Measurements from ENCODE around the gene LIX1. TPM values are rescaled to one million over a fixed set of nuclear protein-coding genes. Genes with fewer than 3 reads are reported as not detected.
A peak's percentile ranks its signal among the peaks of the same experiment; 100 is the strongest.

The LIX1 gene
- total and polyA plus RNA-seq, 2 of the 13 experiments (the other 11 are each of a cell fraction or from before 2014, with no cell fraction given), result not detected

DNA sequence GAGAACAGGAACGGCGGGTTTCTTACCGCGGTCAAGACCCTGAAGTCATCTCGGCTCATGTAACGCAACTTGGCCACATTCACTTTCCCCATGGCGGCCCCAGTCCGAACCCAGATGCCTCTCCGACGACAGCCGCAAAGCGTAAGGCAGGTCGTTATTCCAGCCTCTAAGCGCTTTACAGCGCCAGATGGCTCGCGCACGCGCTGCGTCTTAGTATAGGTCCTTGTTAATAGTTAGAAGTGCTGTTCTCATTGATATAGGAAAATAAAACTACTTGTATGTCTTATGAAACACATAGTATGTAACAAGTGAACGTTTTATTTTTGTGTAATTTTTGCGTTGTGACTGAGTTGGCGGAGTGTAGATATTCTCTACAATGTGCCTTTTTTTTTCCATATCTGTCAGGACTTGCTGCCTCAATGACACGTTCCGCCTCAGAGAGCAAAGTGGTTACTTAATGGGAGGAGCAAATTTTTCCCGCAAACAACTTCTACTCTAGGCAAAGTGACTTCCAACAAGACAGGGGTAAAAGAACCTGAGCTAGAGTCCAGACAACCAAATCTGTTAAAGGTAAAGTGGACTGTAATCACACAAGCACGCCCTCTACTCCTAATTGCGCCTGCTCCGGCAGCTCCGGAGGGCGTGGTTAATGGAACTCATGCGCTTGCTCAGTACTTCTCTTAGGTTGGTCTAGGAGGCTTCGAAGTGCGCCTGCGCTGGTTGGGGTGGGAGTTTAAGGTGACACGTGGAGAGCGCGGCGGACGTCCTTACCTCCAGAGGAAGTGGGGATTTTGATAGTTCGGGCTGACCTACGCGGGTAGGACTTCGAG lies 40.9 kb upstream of the LIX1 start, which contains the start of gene RIOK2 (continued):
- TF ChIP-seq ZNF772 (CRISPR knock-in tag; IDR thresholded peaks at IDR 0.05) (peak; percentile 63; the same call in 1 of the 2 replicates), HNRNPK (IDR thresholded peaks at IDR 0.05; ENCODE audit: low read depth, low read length, poor library complexity, severe bottlenecking) (no peak), ZNF383 (CRISPR knock-in tag; IDR thresholded peaks at IDR 0.05; ENCODE audit: borderline replicate concordance) (no peak), ZFP36L2 (CRISPR knock-in tag; IDR thresholded peaks at IDR 0.05) (no peak), KMT2B (CRISPR knock-in tag; IDR thresholded peaks at IDR 0.05) (peak; percentile 59), GATAD1 (CRISPR knock-in tag; IDR thresholded peaks at IDR 0.05) (peak; percentile 85), RARG (CRISPR knock-in tag; IDR thresholded peaks at IDR 0.05; ENCODE audit: low read depth) (no peak), MXI1 (IDR thresholded peaks at IDR 0.05; ENCODE audit: borderline replicate concordance, low read depth, low read length) (peak; percentile 89; the same call in 1 of the 3 replicates), ZFYVE20 (CRISPR knock-in tag; IDR thresholded peaks at IDR 0.05; ENCODE audit: borderline replicate concordance, low read depth) (no peak), ZNF766 (CRISPR knock-in tag; IDR thresholded peaks at IDR 0.05; ENCODE audit: borderline replicate concordance) (peak; percentile 97), CREM (IDR thresholded peaks at IDR 0.05) (peak; percentile 78), CREM (CRISPR knock-in tag; IDR thresholded peaks at IDR 0.05) (no peak), XRCC5 (optimal IDR thresholded peaks at IDR 0.05; ENCODE audit: low read length) (no peak), ZNF136 (CRISPR knock-in tag; IDR thresholded peaks at IDR 0.05; ENCODE audit: low read depth) (no peak), ZNF720 (CRISPR knock-in tag; IDR thresholded peaks at IDR 0.05) (no peak), PAF1 (CRISPR knock-in tag; IDR thresholded peaks at IDR 0.05) (no peak)
- TF ChIP-seq, protein P1, sequence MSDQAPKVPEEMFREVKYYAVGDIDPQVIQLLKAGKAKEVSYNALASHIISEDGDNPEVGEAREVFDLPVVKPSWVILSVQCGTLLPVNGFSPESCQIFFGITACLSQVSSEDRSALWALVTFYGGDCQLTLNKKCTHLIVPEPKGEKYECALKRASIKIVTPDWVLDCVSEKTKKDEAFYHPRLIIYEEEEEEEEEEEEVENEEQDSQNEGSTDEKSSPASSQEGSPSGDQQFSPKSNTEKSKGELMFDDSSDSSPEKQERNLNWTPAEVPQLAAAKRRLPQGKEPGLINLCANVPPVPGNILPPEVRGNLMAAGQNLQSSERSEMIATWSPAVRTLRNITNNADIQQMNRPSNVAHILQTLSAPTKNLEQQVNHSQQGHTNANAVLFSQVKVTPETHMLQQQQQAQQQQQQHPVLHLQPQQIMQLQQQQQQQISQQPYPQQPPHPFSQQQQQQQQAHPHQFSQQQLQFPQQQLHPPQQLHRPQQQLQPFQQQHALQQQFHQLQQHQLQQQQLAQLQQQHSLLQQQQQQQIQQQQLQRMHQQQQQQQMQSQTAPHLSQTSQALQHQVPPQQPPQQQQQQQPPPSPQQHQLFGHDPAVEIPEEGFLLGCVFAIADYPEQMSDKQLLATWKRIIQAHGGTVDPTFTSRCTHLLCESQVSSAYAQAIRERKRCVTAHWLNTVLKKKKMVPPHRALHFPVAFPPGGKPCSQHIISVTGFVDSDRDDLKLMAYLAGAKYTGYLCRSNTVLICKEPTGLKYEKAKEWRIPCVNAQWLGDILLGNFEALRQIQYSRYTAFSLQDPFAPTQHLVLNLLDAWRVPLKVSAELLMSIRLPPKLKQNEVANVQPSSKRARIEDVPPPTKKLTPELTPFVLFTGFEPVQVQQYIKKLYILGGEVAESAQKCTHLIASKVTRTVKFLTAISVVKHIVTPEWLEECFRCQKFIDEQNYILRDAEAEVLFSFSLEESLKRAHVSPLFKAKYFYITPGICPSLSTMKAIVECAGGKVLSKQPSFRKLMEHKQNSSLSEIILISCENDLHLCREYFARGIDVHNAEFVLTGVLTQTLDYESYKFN (CRISPR knock-in tag; conservative IDR thresholded peaks at IDR 0.05), result no peak; the same call in none of the 2 replicates
- TF ChIP-seq, protein P2, sequence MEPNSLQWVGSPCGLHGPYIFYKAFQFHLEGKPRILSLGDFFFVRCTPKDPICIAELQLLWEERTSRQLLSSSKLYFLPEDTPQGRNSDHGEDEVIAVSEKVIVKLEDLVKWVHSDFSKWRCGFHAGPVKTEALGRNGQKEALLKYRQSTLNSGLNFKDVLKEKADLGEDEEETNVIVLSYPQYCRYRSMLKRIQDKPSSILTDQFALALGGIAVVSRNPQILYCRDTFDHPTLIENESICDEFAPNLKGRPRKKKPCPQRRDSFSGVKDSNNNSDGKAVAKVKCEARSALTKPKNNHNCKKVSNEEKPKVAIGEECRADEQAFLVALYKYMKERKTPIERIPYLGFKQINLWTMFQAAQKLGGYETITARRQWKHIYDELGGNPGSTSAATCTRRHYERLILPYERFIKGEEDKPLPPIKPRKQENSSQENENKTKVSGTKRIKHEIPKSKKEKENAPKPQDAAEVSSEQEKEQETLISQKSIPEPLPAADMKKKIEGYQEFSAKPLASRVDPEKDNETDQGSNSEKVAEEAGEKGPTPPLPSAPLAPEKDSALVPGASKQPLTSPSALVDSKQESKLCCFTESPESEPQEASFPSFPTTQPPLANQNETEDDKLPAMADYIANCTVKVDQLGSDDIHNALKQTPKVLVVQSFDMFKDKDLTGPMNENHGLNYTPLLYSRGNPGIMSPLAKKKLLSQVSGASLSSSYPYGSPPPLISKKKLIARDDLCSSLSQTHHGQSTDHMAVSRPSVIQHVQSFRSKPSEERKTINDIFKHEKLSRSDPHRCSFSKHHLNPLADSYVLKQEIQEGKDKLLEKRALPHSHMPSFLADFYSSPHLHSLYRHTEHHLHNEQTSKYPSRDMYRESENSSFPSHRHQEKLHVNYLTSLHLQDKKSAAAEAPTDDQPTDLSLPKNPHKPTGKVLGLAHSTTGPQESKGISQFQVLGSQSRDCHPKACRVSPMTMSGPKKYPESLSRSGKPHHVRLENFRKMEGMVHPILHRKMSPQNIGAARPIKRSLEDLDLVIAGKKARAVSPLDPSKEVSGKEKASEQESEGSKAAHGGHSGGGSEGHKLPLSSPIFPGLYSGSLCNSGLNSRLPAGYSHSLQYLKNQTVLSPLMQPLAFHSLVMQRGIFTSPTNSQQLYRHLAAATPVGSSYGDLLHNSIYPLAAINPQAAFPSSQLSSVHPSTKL (CRISPR knock-in tag; IDR thresholded peaks at IDR 0.05), result no peak; the same call in 1 of the 2 replicates
- TF ChIP-seq, protein P3, sequence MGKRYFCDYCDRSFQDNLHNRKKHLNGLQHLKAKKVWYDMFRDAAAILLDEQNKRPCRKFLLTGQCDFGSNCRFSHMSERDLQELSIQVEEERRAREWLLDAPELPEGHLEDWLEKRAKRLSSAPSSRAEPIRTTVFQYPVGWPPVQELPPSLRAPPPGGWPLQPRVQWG (CRISPR knock-in tag; IDR thresholded peaks at IDR 0.05; ENCODE audit: borderline replicate concordance, low read depth), result no peak
- TF ChIP-seq, protein P4, sequence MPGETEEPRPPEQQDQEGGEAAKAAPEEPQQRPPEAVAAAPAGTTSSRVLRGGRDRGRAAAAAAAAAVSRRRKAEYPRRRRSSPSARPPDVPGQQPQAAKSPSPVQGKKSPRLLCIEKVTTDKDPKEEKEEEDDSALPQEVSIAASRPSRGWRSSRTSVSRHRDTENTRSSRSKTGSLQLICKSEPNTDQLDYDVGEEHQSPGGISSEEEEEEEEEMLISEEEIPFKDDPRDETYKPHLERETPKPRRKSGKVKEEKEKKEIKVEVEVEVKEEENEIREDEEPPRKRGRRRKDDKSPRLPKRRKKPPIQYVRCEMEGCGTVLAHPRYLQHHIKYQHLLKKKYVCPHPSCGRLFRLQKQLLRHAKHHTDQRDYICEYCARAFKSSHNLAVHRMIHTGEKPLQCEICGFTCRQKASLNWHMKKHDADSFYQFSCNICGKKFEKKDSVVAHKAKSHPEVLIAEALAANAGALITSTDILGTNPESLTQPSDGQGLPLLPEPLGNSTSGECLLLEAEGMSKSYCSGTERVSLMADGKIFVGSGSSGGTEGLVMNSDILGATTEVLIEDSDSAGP (CRISPR knock-in tag; IDR thresholded peaks at IDR 0.05; ENCODE audit: borderline replicate concordance), result peak; percentile 64
